Measurements from ENCODE around the gene ZNF189.

The ZNF189 gene

DNA sequence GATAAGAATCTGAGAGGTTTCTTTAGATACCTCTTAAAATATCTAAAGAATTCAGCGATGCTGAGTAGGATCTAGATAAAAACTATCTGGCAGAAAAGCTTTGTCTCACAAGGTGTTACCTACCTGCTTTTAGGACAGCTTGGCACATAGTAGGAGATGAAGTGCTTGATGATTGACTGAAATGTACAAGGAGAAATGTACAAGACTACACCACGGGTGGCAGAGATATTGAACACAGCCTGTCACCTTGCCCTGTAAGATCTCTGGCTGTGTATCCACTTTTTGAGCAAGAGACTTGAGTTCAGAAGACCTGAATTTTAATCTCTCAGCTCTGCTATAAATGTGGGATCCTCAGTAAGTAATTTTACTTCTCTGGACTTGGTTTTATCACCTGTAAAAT lies 21.2 kb downstream of the ZNF189 start:
- no peak for TF ChIP-seq ZFX (IDR thresholded peaks at IDR 0.05)
- TF ChIP-seq, protein P1, sequence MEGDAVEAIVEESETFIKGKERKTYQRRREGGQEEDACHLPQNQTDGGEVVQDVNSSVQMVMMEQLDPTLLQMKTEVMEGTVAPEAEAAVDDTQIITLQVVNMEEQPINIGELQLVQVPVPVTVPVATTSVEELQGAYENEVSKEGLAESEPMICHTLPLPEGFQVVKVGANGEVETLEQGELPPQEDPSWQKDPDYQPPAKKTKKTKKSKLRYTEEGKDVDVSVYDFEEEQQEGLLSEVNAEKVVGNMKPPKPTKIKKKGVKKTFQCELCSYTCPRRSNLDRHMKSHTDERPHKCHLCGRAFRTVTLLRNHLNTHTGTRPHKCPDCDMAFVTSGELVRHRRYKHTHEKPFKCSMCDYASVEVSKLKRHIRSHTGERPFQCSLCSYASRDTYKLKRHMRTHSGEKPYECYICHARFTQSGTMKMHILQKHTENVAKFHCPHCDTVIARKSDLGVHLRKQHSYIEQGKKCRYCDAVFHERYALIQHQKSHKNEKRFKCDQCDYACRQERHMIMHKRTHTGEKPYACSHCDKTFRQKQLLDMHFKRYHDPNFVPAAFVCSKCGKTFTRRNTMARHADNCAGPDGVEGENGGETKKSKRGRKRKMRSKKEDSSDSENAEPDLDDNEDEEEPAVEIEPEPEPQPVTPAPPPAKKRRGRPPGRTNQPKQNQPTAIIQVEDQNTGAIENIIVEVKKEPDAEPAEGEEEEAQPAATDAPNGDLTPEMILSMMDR (conservative IDR thresholded peaks at IDR 0.05), result no peak
- H3K27ac ChIP-seq, result no peak overlapping the region

DNA sequence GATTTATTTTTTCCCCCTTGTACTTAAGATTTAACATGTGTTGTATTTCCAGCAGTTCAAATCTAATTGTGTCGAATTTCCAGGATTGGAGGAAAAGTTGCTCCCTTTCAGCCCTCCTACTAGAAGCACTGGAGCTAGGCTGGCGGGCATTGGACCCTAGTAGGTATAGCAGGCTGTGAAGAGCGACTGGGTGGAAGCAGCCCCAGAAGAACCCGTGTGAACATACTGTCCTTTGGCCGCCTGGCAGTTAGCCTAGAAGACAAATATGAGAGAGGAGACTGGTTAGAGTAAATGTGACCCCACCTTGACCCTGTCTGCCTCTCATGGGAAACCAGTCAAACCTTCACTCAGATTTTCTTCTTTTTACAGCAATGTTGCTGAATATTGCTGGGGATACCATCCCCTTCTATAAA lies 23.0 kb downstream of the ZNF189 start:
- H3K27ac ChIP-seq, result no peak overlapping the region
- TF ChIP-seq, protein P1 (conservative IDR thresholded peaks at IDR 0.05), result no peak
- TF ChIP-seq ZFX (IDR thresholded peaks at IDR 0.05), result no peak

DNA sequence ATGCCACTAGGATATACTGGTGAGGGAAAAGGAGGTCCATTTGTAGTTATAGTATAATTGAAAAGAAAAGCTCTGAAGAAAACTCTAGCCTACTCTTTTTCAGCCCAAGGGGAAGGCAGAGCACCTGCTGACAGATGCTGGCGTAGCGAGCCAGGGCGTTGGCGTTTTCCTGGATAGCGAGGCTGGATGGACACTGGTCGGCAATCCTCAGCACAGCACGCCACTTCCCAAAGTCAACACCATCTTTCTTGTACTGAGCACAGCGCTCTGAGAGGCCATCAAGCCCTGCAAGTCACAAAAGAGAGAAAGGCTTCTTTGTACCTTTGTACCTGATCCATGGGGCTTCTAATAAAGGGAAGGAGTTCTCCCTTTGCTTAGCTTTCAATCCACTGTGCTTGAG lies 28.7 kb downstream of the ZNF189 start:
- no peak overlapping the region for H3K27ac ChIP-seq
- TF ChIP-seq, protein P1 (conservative IDR thresholded peaks at IDR 0.05), result no peak

DNA sequence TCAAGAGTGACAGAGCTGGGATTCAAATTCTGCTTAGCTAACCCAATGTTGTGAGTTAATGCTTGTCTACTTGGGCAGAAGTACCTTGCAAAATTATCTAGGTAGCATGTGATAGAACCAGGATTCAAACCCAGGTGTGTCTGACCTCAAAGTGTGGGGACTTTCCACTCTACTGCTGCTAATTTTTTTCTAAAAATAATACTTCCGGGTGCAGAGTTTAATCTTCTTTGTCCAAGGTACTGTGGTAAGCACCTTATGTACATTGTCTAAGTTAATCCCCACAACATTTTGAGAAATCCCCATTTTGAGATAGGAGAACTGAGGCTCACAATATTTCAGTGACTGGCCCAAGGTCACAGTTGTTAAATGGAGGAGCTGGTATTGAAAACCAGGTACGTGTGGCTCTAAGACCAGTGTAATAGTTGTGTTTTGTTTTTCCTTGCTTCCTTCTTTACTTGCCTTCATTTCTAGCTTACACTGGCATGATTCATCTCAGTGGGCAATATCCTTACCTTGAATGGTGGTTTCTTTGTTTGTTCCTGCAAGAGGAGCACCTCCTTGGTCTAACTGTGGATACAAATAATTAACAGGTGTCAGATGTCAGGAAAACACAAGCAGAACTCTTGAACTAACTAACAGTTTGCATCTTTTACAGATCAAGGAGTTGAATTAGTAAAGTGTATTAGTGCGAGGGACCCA lies 29.5 kb downstream of the ZNF189 start:
- TF ChIP-seq ZFX (IDR thresholded peaks at IDR 0.05), result no peak
- TF ChIP-seq, protein P1 (conservative IDR thresholded peaks at IDR 0.05), result no peak
- H3K27ac ChIP-seq, result no peak overlapping the region

DNA sequence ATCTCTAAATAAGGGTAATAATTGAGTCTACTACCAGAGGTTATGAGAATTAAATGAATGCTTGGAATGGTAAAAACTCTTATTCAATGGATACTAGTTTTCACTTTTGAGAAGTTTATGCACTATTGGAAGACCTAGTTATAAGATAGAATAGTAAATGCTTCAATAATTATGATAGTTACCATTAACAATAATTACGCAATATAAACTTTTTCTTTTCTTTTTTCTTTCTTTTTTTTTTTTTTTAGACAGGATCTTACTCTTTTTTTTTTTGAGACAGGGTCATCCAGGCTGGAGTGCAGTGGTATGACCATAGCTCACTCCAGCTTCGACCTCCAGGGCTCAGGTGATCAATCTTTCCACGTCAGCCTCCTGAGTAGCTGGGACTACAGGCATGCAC lies 30.3 kb downstream of the ZNF189 start:
- TF ChIP-seq, protein P1 (conservative IDR thresholded peaks at IDR 0.05), result no peak
- no peak for TF ChIP-seq ZFX (IDR thresholded peaks at IDR 0.05)
- H3K27ac ChIP-seq, result no peak overlapping the region

DNA sequence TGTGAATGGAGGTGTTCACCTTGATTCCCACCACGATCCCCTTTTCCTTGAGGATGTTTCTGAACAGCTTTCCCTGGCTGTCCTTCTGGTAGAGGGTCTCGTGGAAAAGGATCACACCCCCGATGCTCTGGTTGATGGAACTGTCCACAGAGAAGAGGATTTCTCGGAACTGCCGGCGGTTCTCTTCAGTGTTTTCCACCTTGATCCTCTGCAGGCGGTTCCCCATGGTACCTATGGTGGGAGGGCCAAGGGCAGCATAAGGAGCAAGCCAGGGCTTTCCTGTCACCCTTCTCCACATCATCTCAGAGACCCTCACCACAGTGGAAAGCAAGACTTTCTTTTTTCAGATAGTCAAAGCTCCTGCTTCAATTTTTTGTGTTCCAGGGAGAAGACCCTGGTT lies 31.1 kb downstream of the ZNF189 start:
- no peak overlapping the region for H3K27ac ChIP-seq

DNA sequence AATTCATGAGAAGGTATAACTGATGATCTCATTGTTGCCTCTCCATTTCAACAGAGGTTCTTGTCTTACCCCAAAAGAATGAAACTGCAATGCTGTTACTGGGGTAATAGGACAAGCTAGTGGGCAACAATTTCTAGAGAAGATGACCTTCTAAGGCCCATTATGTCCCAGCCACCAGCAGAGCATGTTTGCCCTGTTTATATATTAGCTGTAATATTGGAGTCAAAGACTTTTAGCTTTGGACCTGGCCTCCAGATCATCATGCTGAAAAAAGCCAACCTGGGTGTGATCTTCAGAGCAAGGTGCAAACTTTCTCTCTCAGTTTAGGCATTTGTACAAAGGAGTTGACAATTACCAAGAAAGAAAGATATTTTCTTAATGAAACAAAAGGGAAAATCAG lies 33.5 kb downstream of the ZNF189 start:
- no peak overlapping the region for H3K27ac ChIP-seq
- TF ChIP-seq, protein P1 (conservative IDR thresholded peaks at IDR 0.05), result no peak
- TF ChIP-seq ZFX (IDR thresholded peaks at IDR 0.05), result no peak

More for the DNA sequence above, 31.1 kb downstream of the ZNF189 start:
- TF ChIP-seq, protein P1 (conservative IDR thresholded peaks at IDR 0.05), result no peak
- TF ChIP-seq ZFX (IDR thresholded peaks at IDR 0.05), result no peak
